ENCODE measurements around the gene ZMYND11. TPM values are rescaled to one million over a fixed set of nuclear protein-coding genes. Genes with fewer than 3 reads are reported as not detected.
"Not testable (repeated sequence)": the region's sequence is repeated elsewhere in the genome, so short reads cannot be mapped to it uniquely, and the experiment has no call there.

Gene ZMYND11
- total and polyA plus RNA-seq, 11 donors: 22.7 to 96.6 (median 73.3) TPM

DNA sequence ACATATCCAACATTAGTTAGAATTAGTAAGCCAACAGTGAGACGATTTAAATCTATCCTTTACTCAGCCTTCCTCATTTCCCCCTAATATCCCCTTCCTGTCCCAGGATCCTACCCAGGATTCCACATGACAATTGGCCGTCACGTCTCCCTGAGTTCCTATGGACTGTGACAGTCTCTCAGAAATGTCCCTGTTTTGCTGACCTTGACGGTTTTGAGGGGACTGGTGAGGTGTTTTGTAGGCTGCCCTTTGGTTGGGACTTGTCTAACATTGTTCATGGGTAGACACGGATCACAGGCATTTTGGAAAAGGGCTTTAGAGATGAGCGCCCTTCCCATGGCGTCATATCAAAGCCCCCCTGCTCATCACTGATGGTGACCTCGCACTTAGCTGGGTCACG, 162.8 kb downstream of the ZMYND11 start:
- Histone ChIP-seq H3K36me3 (peaks cover 0 to 19% (median 0%) of the 10 kb centered on the region in 9 donors), H3K9me3 (no peaks in the 10 kb centered on the region), H3K27me3 (no peaks in the 10 kb centered on the region), H3K4me1 (peaks cover 0 to 11% (median 6%) of the 10 kb centered on the region in 12 donors), H3K4me3 (no peak overlapping the region), H3K27ac (peak overlapping the region in 5 of 12 donors; percentile 32 to 60 (median 47))
- TF ChIP-seq, protein P1, sequence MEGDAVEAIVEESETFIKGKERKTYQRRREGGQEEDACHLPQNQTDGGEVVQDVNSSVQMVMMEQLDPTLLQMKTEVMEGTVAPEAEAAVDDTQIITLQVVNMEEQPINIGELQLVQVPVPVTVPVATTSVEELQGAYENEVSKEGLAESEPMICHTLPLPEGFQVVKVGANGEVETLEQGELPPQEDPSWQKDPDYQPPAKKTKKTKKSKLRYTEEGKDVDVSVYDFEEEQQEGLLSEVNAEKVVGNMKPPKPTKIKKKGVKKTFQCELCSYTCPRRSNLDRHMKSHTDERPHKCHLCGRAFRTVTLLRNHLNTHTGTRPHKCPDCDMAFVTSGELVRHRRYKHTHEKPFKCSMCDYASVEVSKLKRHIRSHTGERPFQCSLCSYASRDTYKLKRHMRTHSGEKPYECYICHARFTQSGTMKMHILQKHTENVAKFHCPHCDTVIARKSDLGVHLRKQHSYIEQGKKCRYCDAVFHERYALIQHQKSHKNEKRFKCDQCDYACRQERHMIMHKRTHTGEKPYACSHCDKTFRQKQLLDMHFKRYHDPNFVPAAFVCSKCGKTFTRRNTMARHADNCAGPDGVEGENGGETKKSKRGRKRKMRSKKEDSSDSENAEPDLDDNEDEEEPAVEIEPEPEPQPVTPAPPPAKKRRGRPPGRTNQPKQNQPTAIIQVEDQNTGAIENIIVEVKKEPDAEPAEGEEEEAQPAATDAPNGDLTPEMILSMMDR (IDR thresholded peaks at IDR 0.05): no peak
- no peak for TF ChIP-seq POLR2A (IDR thresholded peaks at IDR 0.05)
- intact Hi-C loops (cut with DNase I): no loop called here
- 76 to 82% (median 78%) methylated on average over 9 of the region's 9 CpGs for WGBS, 4 donors
- no peak for DNase-seq
- no peak for ATAC-seq

GRCh38 chr10:299512-299911, 164.3 kb downstream of the ZMYND11 start:
- H3K4me1 ChIP-seq: peaks cover 0 to 11% (median 6%) of the 10 kb centered on the region in 12 donors
- H3K36me3 ChIP-seq: peaks cover 0 to 21% (median 0%) of the 10 kb centered on the region in 9 donors
- H3K27ac ChIP-seq: no peak overlapping the region
- no peaks in the 10 kb centered on the region for H3K27me3 ChIP-seq
- 91 to 93% (median 92%) methylated on average over 2 of the region's 2 CpGs for WGBS, 4 donors
- TF ChIP-seq, protein P1 (IDR thresholded peaks at IDR 0.05): no peak
- TF ChIP-seq POLR2A (IDR thresholded peaks at IDR 0.05): no peak
- no peak for DNase-seq
- H3K4me3 ChIP-seq: no peak overlapping the region
- no peak for ATAC-seq
- no peaks in the 10 kb centered on the region for H3K9me3 ChIP-seq
- intact Hi-C loops (cut with DNase I): no loop called here

GRCh38 chr10:299969-300368, 164.7 kb downstream of the ZMYND11 start:
- intact Hi-C loops (cut with DNase I): loop anchor here in 1 of 10 donors (2.0 kb wide), 1 partner anchor 29 kb away; no protein-coding TSS in a partner anchor
- H3K4me1 ChIP-seq: peaks cover 0 to 11% (median 6%) of the 10 kb centered on the region in 12 donors
- 92 to 97% (median 96%) methylated on average over 7 of the region's 7 CpGs for WGBS, 4 donors

GRCh38 chr10:300580-300979, 165.3 kb downstream of the ZMYND11 start:
- WGBS, 4 donors: 96 to 98% (median 97%) methylated on average over 29 to 31 of the region's 31 CpGs
- ATAC-seq, H3K27ac ChIP-seq, H3K4me3 ChIP-seq, DNase-seq, H3K9me3 ChIP-seq, H3K27me3 ChIP-seq: not testable (repeated sequence)
- Histone ChIP-seq H3K4me1 (peaks cover 0 to 11% (median 6%) of the 10 kb centered on the region in 12 donors), H3K36me3 (peaks cover 0 to 21% (median 0%) of the 10 kb centered on the region in 9 donors)
- intact Hi-C loops (cut with DNase I): loop anchor here in 1 of 10 donors (2.0 kb wide), 1 partner anchor 30 kb away; no protein-coding TSS in a partner anchor

More at GRCh38 chr10:299969-300368, 164.7 kb downstream of the ZMYND11 start:
- ATAC-seq: no peak
- TF ChIP-seq, protein P1 (IDR thresholded peaks at IDR 0.05): no peak
- no peak for TF ChIP-seq POLR2A (IDR thresholded peaks at IDR 0.05)
- Histone ChIP-seq H3K36me3 (peaks cover 0 to 21% (median 0%) of the 10 kb centered on the region in 9 donors), H3K9me3 (no peaks in the 10 kb centered on the region), H3K4me3 (no peak overlapping the region), H3K27me3 (no peaks in the 10 kb centered on the region), H3K27ac (no peak overlapping the region)
- no peak for DNase-seq

- Histone ChIP-seq H3K27me3 (no peaks in the 10 kb centered on the region), H3K27ac (no peak overlapping the region), H3K4me3 (no peak overlapping the region), H3K4me1 (peaks cover 0 to 17% (median 6%) of the 10 kb centered on the region in 12 donors), H3K36me3 (peaks cover 0 to 24% (median 0%) of the 10 kb centered on the region in 9 donors), H3K9me3 (no peaks in the 10 kb centered on the region)
- TF ChIP-seq POLR2A (IDR thresholded peaks at IDR 0.05): no peak
- TF ChIP-seq, protein P1 (IDR thresholded peaks at IDR 0.05): no peak
- intact Hi-C loops (cut with DNase I): loop anchor here in 1 of 10 donors (2.0 kb wide), 1 partner anchor 31 kb away; no protein-coding TSS in a partner anchor
- WGBS, 4 donors: 95 to 97% (median 96%) methylated on average over 9 of the region's 9 CpGs
- no peak for DNase-seq
- ATAC-seq: no peak
Observed at GRCh38 chr10:301536-301935, 166.3 kb downstream of the ZMYND11 start.
